HG03378 (cell line): Measurements from ENCODE around the gene NR2C2.
A peak's percentile ranks its signal among the peaks of the same experiment; 100 is the strongest.

Experiments
- ATAC-seq: cut with Tn5 transposase; IDR thresholded peaks from one replicate; pipeline ENCODE4 v1.9.1; 2021; ENCODE audit warnings: mild to moderate bottlenecking, moderate library complexity; ENCODE audit not compliant: unreplicated experiment

NR2C2 gene

DNA sequence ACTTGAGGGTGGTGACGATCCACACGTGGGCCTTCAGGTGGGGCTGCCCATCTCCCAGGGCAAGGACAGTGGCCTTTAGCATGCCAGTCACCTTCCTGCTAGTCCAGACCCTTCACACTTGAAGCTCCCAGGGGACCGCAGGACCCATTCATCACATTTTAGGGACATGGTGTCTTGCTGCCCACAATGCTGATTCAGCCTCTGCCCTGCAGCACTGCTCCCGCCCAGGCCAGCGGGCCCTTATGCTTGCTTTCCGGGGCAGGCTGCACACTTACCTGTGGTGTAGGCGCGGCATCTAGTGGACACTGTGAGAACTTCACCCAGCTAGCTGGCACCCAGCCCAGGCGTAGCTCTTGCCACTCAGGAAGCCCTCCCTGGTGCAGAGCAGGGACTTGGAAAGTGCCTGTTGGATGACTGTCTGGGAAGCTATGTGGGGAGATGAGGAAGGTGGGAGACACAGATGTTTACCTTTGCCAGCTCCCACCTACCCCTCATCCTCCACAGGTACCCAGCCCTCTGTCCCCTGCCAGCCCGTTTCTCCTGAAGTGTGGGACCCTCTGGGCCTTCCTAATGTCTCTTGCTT, 26.3 kb upstream of the NR2C2 start:
- no peak for ATAC-seq

DNA sequence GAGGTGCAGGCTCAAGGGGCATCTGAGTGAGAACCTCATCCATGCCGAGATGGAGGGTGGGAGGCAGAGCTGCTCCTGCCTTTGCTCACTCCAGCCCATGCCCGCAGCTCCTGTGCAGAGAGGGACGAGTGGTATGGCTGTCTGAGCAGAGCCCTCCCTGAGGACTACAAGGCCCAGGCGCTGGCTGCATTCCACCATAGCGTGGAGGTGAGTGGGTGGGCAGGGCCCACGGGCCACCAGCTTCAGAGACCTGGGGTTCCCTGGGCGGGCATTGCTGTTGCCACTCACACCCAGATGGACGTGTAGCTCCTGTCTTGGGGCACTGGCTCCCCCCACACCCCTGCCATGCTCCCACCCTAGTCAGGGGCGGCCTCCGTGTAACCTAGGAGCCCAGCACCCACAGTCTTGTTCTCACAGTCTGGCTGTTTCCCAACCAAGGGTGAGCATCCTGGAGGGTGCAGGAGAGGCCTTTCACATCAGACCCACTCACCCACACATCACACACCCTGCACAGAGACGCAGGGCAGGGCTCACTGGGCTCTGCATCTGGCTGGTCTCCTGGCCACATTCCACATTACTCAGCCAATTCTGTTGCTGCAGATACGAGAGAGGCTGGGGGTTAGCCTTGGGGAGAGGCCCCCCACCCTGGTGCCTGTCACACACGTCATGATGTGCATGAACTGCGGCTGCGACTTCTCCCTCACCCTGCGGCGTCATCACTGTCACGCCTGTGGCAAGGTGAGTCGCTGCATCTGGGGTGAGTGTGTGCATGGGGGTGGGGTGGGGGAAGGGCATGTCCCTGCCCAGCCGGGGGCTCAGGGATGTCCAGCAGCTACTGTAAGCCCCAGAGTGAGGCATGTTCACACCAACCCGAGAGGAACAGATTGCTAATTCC, 25.3 kb upstream of the NR2C2 start:
- ATAC-seq: no peak

DNA sequence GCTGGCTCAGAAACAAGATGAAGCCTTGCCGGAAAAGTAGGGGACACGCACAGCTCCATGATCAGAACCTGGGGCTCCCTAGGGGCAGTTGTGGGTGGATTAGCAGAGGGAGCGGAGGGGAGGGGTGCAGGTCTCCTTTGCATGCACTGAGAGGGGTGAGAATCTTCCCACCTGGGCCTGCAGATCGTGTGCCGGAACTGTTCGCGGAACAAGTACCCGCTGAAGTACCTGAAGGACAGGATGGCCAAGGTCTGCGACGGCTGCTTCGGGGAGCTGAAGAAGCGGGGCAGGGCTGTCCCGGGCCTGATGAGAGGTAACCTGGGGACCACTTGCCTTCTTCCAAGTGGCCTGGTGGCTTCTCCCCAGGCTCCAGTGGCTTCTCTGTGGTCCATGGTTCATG, 24.5 kb upstream of the NR2C2 start:
- ATAC-seq: no peak

DNA sequence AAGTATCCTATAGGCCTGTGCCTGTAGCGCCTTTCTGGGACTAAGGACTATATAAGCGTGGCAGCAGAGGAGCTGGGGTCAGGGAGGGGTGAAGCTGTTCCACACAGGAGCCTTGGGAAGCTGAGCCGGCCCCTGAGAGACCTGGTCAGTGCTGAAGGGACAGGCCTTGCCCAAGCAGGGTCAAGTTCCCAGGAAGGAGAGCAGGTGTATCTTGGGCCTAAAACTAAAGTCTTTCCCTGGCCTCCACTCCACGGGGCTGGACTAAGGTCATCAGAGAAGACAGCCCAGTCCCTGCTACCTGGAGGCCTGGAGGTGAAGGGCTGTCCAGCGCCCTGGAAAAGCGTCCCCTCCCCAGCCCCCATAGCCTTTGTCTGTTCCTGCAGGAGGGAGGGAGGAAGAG, 23.9 kb upstream of the NR2C2 start:
- no peak for ATAC-seq

DNA sequence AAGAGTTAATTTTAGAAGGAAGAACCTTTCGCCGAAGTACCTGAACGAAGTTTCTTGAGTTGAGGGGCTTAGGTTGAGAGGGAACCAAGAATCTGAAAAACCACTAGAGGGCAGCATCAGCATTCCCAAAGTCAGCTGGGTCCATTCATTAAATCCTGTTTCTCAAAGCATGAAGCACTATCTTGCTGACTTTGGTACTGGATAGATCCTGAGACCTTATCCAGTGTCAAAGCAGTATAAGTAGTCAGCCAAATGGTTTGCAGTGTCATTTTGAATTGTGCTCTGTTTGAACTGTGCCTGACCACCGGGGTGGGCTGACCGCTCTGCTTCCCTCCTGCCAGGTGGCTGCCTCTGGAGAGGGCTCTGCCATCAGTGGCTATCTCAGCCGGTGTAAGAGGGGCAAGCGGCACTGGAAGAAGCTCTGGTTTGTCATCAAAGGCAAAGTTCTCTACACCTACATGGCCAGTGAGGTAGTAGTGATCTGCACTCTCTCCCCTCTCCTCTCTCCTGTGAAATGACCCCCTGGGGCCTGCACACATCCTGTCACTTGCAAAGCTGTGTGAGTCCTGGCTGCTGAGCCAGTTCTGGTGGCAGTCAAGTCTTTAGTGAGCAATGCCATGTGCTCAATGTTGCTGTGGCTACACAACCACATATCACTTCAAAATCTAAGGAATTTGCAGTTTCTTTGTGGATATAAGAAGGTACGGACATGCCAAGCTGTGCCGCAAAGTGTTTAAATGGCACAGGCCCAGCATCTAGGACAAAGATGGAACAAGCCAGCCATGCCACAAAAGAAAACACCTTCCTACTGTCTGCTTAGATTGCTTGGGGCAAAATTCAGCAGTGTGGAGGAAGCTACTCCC, 21.4 kb upstream of the NR2C2 start:
- ATAC-seq: no peak

DNA sequence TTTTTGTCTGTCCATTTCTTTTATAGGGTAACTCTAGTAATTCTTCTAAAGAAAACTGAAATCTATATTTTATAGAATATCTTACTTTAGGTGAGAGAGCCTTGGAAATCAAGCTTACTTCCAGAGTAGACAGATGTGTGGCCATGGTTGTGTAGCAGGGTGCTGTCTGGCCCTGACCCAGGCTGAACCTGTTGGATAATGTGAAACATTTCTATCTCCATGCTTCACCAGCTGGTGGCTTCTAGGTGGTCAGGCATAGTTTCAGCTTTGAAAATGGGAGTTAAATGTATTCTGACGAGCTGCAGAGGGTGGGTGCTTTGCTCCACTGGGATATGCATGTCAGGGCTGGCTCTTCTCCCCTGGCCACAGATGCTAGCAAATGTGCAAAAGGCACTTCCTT, 20.8 kb upstream of the NR2C2 start:
- ATAC-seq: no peak

GRCh38 chr3:14927308-14927707, 20.1 kb upstream of the NR2C2 start:
- no peak for ATAC-seq

DNA sequence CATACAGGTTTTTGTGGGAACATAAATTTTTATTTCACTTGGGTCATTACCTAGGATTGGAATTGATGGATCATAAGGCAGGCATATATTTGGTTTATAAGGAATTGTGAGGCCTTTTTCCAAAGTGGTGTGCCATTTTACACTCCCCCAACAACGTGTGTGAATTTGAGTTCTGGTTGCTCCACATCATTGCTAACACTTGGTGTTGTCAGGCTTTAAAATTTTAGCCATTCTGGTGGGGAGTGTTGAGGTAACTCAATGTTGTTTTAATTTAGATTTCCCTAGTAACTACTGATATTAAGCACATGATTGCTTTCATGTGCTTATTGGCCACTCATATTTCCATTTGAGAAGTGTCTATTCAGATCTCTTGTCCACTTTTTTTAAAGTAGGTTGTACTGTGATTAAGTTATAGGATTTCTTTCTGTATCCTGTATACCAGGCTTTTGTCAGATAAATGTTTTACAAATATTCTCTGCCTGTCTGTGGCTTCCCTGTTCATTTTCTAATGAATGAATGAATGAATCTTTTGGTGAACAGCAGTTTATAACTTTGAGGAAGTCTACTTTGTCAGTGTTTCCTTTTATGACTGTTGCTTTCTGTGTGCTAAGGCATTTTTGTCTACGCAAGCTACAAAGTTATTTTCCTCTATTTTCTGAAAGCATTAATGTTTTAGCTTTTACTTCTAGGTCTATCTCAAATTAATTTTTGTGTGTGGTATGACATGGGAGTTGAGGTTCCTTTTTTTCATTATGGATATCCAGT, 17.9 kb upstream of the NR2C2 start:
- ATAC-seq: no peak

DNA sequence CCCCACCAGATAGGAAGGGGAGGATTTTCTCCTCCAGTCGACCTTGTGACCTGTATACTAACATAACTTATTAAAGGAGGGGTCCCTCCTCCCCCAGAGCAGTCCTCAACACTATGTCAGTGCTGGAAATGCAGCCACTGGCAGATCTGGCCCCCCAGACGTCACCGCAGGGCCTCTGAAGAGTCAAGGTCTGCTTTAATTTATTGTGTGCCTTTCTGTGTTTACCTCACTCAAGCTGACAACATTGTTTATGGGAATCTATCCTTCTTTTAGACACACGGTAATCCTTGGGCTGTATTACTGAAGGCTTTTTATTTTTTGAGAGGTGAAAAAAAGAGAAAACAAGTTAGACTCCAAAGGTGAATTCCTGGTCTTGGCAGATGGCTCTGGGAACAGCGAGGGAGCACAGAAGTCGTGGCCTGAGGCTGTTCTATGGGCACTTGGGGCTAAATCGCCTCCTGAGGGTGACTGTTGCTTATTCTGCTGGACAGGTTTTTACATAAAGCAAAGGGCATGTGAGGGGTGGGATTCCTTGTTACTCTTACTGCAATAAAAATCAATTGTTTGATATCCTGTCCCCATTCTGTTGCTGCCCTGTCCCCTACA, 13.5 kb upstream of the NR2C2 start:
- no peak for ATAC-seq

DNA sequence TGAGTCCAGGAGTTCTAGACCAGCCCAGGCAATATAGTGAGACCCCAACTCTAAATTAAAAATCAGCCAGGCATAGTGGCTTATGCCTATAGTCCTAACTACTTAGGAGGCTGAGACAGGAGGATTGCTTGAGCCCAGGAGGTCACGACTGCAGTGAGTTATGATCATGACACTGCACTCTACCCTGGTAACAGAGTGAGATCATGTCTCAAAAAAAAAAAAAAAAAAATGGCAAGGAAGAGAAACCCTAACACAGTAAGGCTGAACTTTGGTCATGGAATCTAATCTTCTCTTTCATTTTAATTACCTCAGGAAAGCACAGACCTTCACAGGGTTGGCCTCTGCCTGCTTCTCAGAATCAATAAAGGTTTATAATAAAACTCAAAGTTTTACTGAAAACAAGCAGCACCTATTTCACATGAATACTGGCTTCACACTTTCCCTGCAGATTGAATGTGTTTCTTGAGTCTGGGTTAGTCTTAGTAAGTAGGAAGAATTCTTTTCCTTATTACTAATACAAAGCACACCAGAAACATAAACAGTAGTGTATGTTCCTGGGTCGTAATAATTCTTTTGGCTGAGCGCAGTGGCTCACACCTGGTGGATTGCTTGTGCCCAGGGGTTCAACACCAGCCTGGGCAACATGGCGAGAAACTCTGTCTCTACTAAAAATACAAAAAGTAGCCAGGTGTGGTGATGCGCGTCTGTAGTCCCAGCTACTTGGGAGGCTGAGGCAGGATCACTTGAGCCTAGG, 11.6 kb upstream of the NR2C2 start:
- no peak for ATAC-seq

GRCh38 chr3:14938954-14939353, 8.4 kb upstream of the NR2C2 start:
- ATAC-seq: no peak

DNA sequence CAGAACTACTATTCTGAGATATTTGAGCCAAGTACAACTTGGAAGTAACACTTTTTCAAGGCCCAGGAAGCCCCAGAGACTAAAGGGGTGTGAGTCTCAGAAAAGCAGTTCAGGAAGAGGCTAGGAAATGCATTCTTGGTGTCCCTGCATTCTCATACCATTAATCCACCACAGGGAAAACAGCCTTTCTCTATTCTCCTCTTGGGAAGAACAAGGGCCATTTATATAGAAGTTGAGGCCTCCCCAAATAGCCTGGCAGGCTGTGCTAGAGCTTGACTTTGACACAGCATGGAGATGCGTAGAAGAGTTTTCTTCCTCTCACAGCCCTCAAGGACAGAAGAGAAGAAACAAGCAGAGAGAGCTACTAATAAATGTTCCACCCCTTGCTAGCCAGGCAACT, 5.5 kb upstream of the NR2C2 start:
- ATAC-seq: no peak

DNA sequence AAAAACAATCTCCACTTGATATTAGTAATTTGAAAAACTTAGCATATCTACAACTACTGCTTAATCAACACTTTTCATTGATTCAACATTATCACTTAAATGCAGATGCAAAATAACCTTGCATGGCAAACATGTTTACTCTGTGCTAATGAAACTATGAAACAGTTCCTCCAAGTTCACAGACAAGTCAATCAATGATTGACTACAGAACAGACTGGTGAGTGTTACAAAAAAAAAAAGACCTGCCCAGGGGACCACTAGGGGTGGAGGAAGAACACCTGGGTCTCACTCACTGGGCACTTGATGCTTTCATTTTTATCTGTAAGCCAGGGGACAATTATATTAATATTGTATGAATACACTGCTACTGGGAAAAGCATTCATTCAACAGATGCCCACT, 4.3 kb upstream of the NR2C2 start:
- no peak for ATAC-seq

- ATAC-seq: no peak
Observed at GRCh38 chr3:14946236-14946635, 1.1 kb upstream of the NR2C2 start.

- no peak for ATAC-seq
Observed at GRCh38 chr3:14946739-14947099, 664 bp upstream of the NR2C2 start.

GRCh38 chr3:14947886-14948608, 664 bp downstream of the NR2C2 start:
- peak; percentile 84 for ATAC-seq

- ATAC-seq: peak; percentile 0
Observed at GRCh38 chr3:14948609-14949038, 1.2 kb downstream of the NR2C2 start.

- no peak for ATAC-seq
Observed at GRCh38 chr3:14949126-14949525, 1.7 kb downstream of the NR2C2 start.

DNA sequence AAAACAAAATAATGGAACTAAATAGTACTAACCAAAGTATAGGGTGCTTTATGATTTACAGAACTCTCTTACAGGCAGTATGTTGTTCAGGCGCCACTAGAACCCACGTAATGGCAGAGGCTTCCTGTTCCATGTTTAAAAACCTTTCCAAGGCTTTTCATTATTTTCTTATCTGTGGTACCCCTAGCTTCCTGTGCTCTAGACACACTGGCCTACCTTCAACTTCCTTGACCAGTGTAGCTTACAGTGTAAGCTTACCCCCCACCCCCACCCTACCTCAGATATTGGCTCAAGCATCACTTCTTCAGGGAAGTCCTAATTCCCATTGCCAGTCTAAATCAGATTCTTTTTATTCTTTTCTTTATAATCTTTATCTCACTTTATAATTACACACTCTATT, 2.9 kb downstream of the NR2C2 start:
- ATAC-seq: no peak
